HepG2 (cell line): ENCODE data around the gene BCL2L1. TPM values are rescaled to one million over a fixed set of nuclear protein-coding genes. Genes with fewer than 3 reads are reported as not detected.

ENCODE experiments used
- ATAC-seq: fragments of 200-7000 bp; cut with Tn5 transposase; 3 replicates; pipeline ENCODE4 v1.9.1; 2020; ENCODE audit warnings: mild to moderate bottlenecking, moderate library complexity
- BruUV-seq: library from RNA; stranded (reverse); fragments of 400-500 nt; replicated peaks from 2 replicates; lab custom pipeline; 2021; lab: Mats Ljungman, UMichigan
- CTCF ChIA-PET: fragments of 300-600 bp; formaldehyde crosslinking; extraction: SDS; loops from one replicate; lab custom pipeline; 2021; ENCODE audit warnings: low total read pairs, inconsistent platforms, low intra/inter-chr PET ratio; lab: Yijun Ruan, JAX
- POLR2A ChIA-PET: fragments of 350-600 bp; sonication (Branson Sonifier 250); formaldehyde crosslinking; loops from one replicate; lab custom pipeline; 2020; ENCODE audit warnings: antibody characterized with exemption, inconsistent platforms; lab: Yijun Ruan, JAX
- DNase-seq: peaks from one replicate; pipeline ENCODE4 v3.0.0-alpha.2; 2015; ENCODE audit warnings: low spot score
- FAIRE-seq: peaks from 3 replicates; lab custom pipeline; 2011; peaks lifted over from hg19 to GRCh38; lab: Jason Lieb, UNC
- H2AFZ ChIP-seq: one replicate; pipeline ENCODE4 v1.6.1; 2011; ENCODE audit warnings: low read length, inconsistent platforms
- H3K27ac ChIP-seq: fragments of 300-600 bp; 3 replicates; pipeline ENCODE4 v1.8.0; 2011; ENCODE audit warnings: mixed run types, mild to moderate bottlenecking, mixed read lengths, low read length, inconsistent platforms; ENCODE audit not compliant: insufficient read depth; ENCODE audit errors: extremely low read length
- H3K27me3 ChIP-seq, 2 experiments: fragments of 200-600 bp in 1 of 2; 2 replicates in 1 of 2; 3 replicates in 1 of 2; pipeline versions ENCODE4 v1.6.0 to v1.8.0; 2011; ENCODE audit warnings: low read length in 2 of 2, mild to moderate bottlenecking in 2 of 2, moderate library complexity in 2 of 2, inconsistent platforms in 1 of 2; ENCODE audit not compliant: insufficient read depth in 2 of 2, control insufficient read depth in 1 of 2
- H3K36me3 ChIP-seq, 2 experiments: fragments of 200-600 bp in 1 of 2; replicated peaks in 1 of 2; 2 replicates in 1 of 2; 3 replicates in 1 of 2; pipeline versions ENCODE4 v1.5.1 to v1.8.0; 2011; ENCODE audit warnings: low read length in 2 of 2, inconsistent platforms in 1 of 2; ENCODE audit not compliant: insufficient read depth in 2 of 2, control insufficient read depth in 1 of 2
- H3K4me1 ChIP-seq: 2 replicates; pipeline ENCODE4 v1.5.1; 2012; ENCODE audit warnings: low read length, inconsistent platforms; ENCODE audit not compliant: insufficient read depth
- H3K4me2 ChIP-seq: 2 replicates; pipeline ENCODE4 v1.6.0; 2011; ENCODE audit warnings: low read depth, low read length, inconsistent platforms
- H3K4me3 ChIP-seq, 3 experiments: fragments of 200-600 bp in 1 of 3; sonication (generic), shearing (Covaris generic) in 1 of 3; replicated peaks in 1 of 3; 2 replicates each; pipeline ENCODE4 v1.5.1; 2011 to 2016; ENCODE audit warnings: low read length in 3 of 3, inconsistent platforms in 2 of 3, low read depth in 2 of 3, mild to moderate bottlenecking in 2 of 3, control low read depth in 1 of 3, mixed read lengths in 1 of 3; ENCODE audit not compliant: insufficient read depth in 1 of 3
- H3K79me2 ChIP-seq: one replicate; pipeline ENCODE4 v1.6.1; 2011; ENCODE audit warnings: low read length, inconsistent platforms; ENCODE audit not compliant: insufficient read depth
- H3K9ac ChIP-seq: 2 replicates; pipeline ENCODE4 v1.6.0; 2011; ENCODE audit warnings: mild to moderate bottlenecking, low read depth, low read length, inconsistent platforms; ENCODE audit not compliant: insufficient read depth
- H3K9me3 ChIP-seq: 2 replicates; pipeline ENCODE4 v1.5.1; 2012; ENCODE audit warnings: mild to moderate bottlenecking, low read length
- H4K20me1 ChIP-seq: 2 replicates; pipeline ENCODE4 v1.6.0; 2011; ENCODE audit warnings: inconsistent platforms, mild to moderate bottlenecking, low read length, moderate library complexity; ENCODE audit not compliant: insufficient read depth
- ADNP ChIP-seq: sonication (generic); formaldehyde crosslinking; IDR thresholded peaks from 2 replicates; pipeline ENCODE4 v1.4.0; 2020; ENCODE audit warnings: missing genetic modification reagents
- AHR ChIP-seq: IDR thresholded peaks from 2 replicates; pipeline ENCODE4 v1.6.1; 2018; ENCODE audit warnings: missing genetic modification reagents, missing compliant biosample characterization
- HNRNPK ChIP-seq: fragments of 200-400 bp; formaldehyde crosslinking; IDR thresholded peaks from 2 replicates; pipeline ENCODE4 v1.6.1; 2018; ENCODE audit warnings: low read length, low read depth, moderate library complexity, mild to moderate bottlenecking; ENCODE audit not compliant: poor library complexity, severe bottlenecking
- KAT7 ChIP-seq: IDR thresholded peaks from 2 replicates; pipeline ENCODE4 v1.6.1; 2018; ENCODE audit warnings: borderline replicate concordance, missing compliant biosample characterization
- NFIC ChIP-seq: IDR thresholded peaks from 2 replicates; pipeline ENCODE4 v1.6.1; 2012; ENCODE audit warnings: mild to moderate bottlenecking, low read length, inconsistent platforms
- SP1 ChIP-seq, 2 experiments: fragments of 450-650 bp in 1 of 2; sonication (generic) in 1 of 2; formaldehyde crosslinking in 1 of 2; IDR thresholded peaks; 2 replicates each; pipeline versions ENCODE4 v1.4.0 to v1.6.1; 2016 to 2020; ENCODE audit warnings: missing genetic modification reagents in 1 of 2
- TSC22D2 ChIP-seq: sonication (generic); formaldehyde crosslinking; IDR thresholded peaks from 2 replicates; pipeline ENCODE4 v1.5.1; 2020; ENCODE audit warnings: missing genetic modification reagents, mild to moderate bottlenecking, borderline replicate concordance
- ZNF333 ChIP-seq: sonication (generic); formaldehyde crosslinking; IDR thresholded peaks from 2 replicates; pipeline ENCODE4 v1.4.0; 2020; ENCODE audit warnings: mild to moderate bottlenecking, missing genetic modification reagents, borderline replicate concordance
- ZNF672 ChIP-seq: sonication (generic); formaldehyde crosslinking; IDR thresholded peaks from 2 replicates; pipeline ENCODE4 v1.8.1; 2022; ENCODE audit warnings: missing genetic modification reagents
- WGBS: methylation state at CpG from one replicate; pipeline ENCODE4 v1.1.6; 2017; ENCODE audit warnings: low lambda C conversion rate; 5-methylcytosine and 5-hydroxymethylcytosine counted together
- in situ Hi-C: cut with HindIII; loops from 2 replicates; pipeline ENCODE4 v1.10.0; 2017; ENCODE audit warnings: low pct_unique_long_range_greater_than_20kb; ENCODE audit not compliant: extremely low pct_ligation_motif_present
- intact Hi-C: fragments of 100-400 bp; cut with micrococcal nuclease; formaldehyde crosslinking; loops from one replicate; pipeline ENCODE4 v1.10.0; 2022; ENCODE audit not compliant: unreplicated experiment
- polyA plus RNA-seq, 8 experiments: library from polyadenylated mRNA; depleted of rRNA in 3 of 8; stranded (reverse) in 7 of 8; unstranded in 1 of 8; fragments of >200 nt; fragmentation: Illumina TruSeq in 4 of 8; extraction: Trizol in 4 of 8; gene quantifications; 2 replicates each; pipeline versions ENCODE4 v1.2.1 to v1.2.3, GENCODE V29; 2011 to 2016; ENCODE audit warnings: low read depth in 4 of 8, missing spikeins in 1 of 8, mixed read lengths in 1 of 8; ENCODE audit not compliant: insufficient read depth in 1 of 8
- total RNA-seq, 5 experiments: library from RNA; depleted of rRNA; stranded (reverse); fragments of >200 nt; fragmentation: Illumina TruSeq; extraction: Trizol; gene quantifications; 2 replicates each; pipeline ENCODE4 v1.2.3, GENCODE V29; 2016; ENCODE audit warnings: low read depth in 1 of 5

The BCL2L1 gene
- total and polyA plus RNA-seq, 2 of the 13 experiments (the other 11 are each of a cell fraction or from before 2014, with no cell fraction given) = 164 to 258 TPM

DNA sequence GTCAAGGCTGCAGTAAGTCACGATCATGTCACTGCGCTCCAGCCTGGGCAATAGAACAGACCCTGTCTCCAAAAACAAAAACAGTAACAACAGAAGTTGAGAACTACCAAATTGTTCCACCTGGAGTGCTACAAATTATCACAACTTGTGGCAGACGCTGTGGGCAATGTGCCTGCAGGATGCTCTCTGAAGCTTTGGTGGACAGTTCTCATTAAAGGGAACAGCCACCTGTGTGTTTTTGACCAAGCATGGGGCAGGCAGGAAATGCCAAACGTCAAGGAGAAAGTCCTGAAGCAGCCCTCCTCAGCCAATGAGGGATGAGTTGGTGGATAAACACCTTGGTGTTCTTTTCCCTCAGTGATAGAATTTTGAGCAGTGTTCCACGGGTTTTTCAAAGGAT is 69.1 kb downstream of the BCL2L1 start:
- no peak overlapping the region for H2AFZ ChIP-seq

DNA sequence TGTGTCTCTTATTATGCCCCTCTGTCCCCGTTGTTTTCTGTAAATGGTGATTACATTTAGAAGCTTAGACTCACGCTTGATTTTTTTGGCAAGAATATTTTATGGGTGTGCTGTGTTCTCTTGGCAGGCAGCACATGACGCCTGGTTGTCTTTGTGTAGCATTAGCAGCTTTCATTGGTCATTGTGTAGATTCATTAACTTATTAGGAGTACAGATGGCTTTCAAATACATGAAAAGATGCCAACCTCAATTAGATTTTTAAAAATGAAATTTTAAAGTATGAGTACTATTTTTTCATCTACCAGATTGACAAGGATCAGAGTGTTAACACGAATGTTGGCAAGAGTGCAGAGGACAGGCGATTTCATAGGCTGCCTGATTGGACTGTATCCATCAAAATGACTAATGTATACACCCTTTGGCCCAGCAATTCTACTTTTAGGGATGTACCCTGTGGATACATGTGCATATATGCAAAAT is 69.7 kb downstream of the BCL2L1 start:
- Histone ChIP-seq H3K79me2 (no peaks in the 10 kb centered on the region), H3K27me3 (0 out of 5 replicates have a peak, but pooled peaks cover 0 to 7% of the 10 kb centered on the region in 2 experiments), H3K4me1 (no peaks in the 10 kb centered on the region), H2AFZ (no peak overlapping the region), H3K9ac (no peak overlapping the region), H3K36me3 (no peaks in the 10 kb centered on the region), H3K4me2 (no peak overlapping the region), H3K9me3 (no peaks in the 10 kb centered on the region), H3K27ac (no peak overlapping the region), H4K20me1 (no peaks in the 10 kb centered on the region), H3K4me3 (no peak overlapping the region)
- in situ Hi-C loops = no loop called here
- no peak for DNase-seq
- BruUV-seq = no TSS peak
- ATAC-seq = no peak
- CTCF ChIA-PET = no interaction called here
- TF ChIP-seq HNRNPK = peak; percentile 1
- TF ChIP-seq TSC22D2 (CRISPR knock-in tag) = no peak
- POLR2A ChIA-PET = interaction anchor here (2.2 to 16.2 kb wide), 2 partner anchors 8 to 56 kb away, joined by 5 to 1981 read pairs; partner anchors contain the start of gene BCL2L1
- FAIRE-seq = no peak
- 25% methylated on average over 5 of the region's 5 CpGs for WGBS
- intact Hi-C loops = no loop called here

More for the DNA sequence above, 69.1 kb downstream of the BCL2L1 start:
- no TSS peak for BruUV-seq
- Histone ChIP-seq H3K4me1 (no peaks in the 10 kb centered on the region), H3K9me3 (no peaks in the 10 kb centered on the region), H3K9ac (no peak overlapping the region), H3K27ac (no peak overlapping the region), H3K4me3 (no peak overlapping the region), H3K27me3 (0 out of 5 replicates have a peak, but pooled peaks cover 0 to 7% of the 10 kb centered on the region in 2 experiments), H3K36me3 (no peaks in the 10 kb centered on the region), H3K79me2 (no peaks in the 10 kb centered on the region), H3K4me2 (no peak overlapping the region), H4K20me1 (no peaks in the 10 kb centered on the region)
- peak; percentile 20 for ATAC-seq
- WGBS = 28% methylated on average over 5 of the region's 5 CpGs
- in situ Hi-C loops = no loop called here
- FAIRE-seq = no peak
- ChIA-PET CTCF (no interaction called here), POLR2A (interaction anchor here (16.2 kb wide), 1 partner anchor 56 kb away, joined by 1981 read pairs; the partner anchor contains the start of gene BCL2L1)
- TF ChIP-seq AHR (CRISPR knock-in tag) = no peak
- no peak for TF ChIP-seq NFIC
- no peak for TF ChIP-seq ZNF333 (CRISPR knock-in tag)
- no peak for TF ChIP-seq KAT7 (CRISPR knock-in tag)
- TF ChIP-seq ADNP (CRISPR knock-in tag) = no peak
- TF ChIP-seq SP1 (IDR thresholded peaks at IDR 0.05) = no peak
- no peak for TF ChIP-seq SP1 (CRISPR knock-in tag; IDR thresholded peaks at IDR 0.05)
- TF ChIP-seq ZNF672 (CRISPR knock-in tag) = no peak
- no peak for DNase-seq
- intact Hi-C loops = no loop called here
